ENCODE measurements around the gene KCNH1. TPM values are rescaled to one million over a fixed set of nuclear protein-coding genes. Genes with fewer than 3 reads are reported as not detected.

Gene KCNH1
- total RNA-seq, 1 experiment from 2014 or later, result not detected

GRCh38 chr1:210677533-210677932 lies 456.4 kb downstream of the KCNH1 start:
- ChIA-PET CTCF (no interaction called here), RAD21 (ENCODE audit: low non-redundant PET in 1 of 2, low total read pairs in 2 of 2, uncharacterized antibody in 2 of 2, unreplicated experiment in 2 of 2) (no interaction called here), POLR2A (no interaction called here)
- no peaks in the 10 kb centered on the region for H3K79me2 ChIP-seq (ENCODE audit: insufficient read depth, low read length)
- H2AFZ ChIP-seq (ENCODE audit: low read depth, low read length, poor library complexity, severe bottlenecking), result no peak overlapping the region
- H3K4me1 ChIP-seq (ENCODE audit: control insufficient read depth in 1 of 2, insufficient read depth in 2 of 2, low read length in 2 of 2), result no peaks in the 10 kb centered on the region
- DNase-seq (ENCODE audit: low read depth, low spot score) (no peak), ATAC-seq (no peak)
- no peaks in the 10 kb centered on the region for H4K20me1 ChIP-seq (ENCODE audit: insufficient read depth)
- intact Hi-C loops (cut with micrococcal nuclease), result no loop called here
- no TSS peak for BruUV-seq (replicated peaks)
- H3K9me3 ChIP-seq (ENCODE audit: control insufficient read depth in 1 of 2, insufficient read depth in 1 of 2, low read depth in 1 of 2, low read length in 2 of 2), result no peaks in the 10 kb centered on the region
- H3K9me2 ChIP-seq (ENCODE audit: insufficient read depth), result no peaks in the 10 kb centered on the region
- H3K27ac ChIP-seq (ENCODE audit: low read depth, low read length), result no peak overlapping the region
- no peak overlapping the region for H3K9ac ChIP-seq (ENCODE audit: low read length)
- no peak for TF ChIP-seq ZNF274 (IDR thresholded peaks at IDR 0.05; ENCODE audit: low read depth, low read length)
- no peak overlapping the region for H3K4me3 ChIP-seq (replicated peaks in 1 of 2; ENCODE audit: low read depth in 1 of 2, low read length in 2 of 2)
- H3K4me2 ChIP-seq (ENCODE audit: low read length), result no peak overlapping the region
- H3K36me3 ChIP-seq (ENCODE audit: control insufficient read depth in 1 of 2, insufficient read depth in 2 of 2, low read length in 2 of 2), result no peaks in the 10 kb centered on the region
- no peaks in the 10 kb centered on the region for H3K27me3 ChIP-seq (ENCODE audit: insufficient read depth, low read length)

DNA sequence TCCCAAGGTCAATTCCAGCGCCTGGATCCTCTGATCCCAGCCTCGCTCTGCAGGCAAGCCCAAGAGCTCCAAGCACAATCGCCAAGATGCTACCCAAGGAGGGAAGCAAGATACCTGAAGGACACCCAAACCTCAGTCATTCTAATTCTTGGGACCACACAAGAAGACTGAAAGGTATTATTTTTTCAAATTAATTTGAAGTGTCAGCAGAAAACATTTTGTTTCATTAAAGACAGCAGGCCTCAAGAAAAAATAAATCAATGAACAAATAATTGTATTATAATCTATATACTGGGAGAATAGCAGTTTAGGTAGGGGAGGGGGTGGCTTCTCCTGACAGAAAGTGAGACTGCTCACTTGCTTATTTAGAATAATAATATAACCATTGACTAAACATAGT lies 457.4 kb downstream of the KCNH1 start:
- no peaks in the 10 kb centered on the region for H3K9me3 ChIP-seq (ENCODE audit: control insufficient read depth in 1 of 2, insufficient read depth in 1 of 2, low read depth in 1 of 2, low read length in 2 of 2)
- H3K4me1 ChIP-seq (ENCODE audit: control insufficient read depth in 1 of 2, insufficient read depth in 2 of 2, low read length in 2 of 2), result no peaks in the 10 kb centered on the region
- H2AFZ ChIP-seq (ENCODE audit: low read depth, low read length, poor library complexity, severe bottlenecking), result no peak overlapping the region
- CTCF ChIA-PET, result no interaction called here
- H3K79me2 ChIP-seq (ENCODE audit: insufficient read depth, low read length), result no peaks in the 10 kb centered on the region
- BruUV-seq (replicated peaks), result no TSS peak
- no peak overlapping the region for H3K27ac ChIP-seq (ENCODE audit: low read depth, low read length)
- POLR2A ChIA-PET, result no interaction called here
- RAD21 ChIA-PET (ENCODE audit: low non-redundant PET in 1 of 2, low total read pairs in 2 of 2, uncharacterized antibody in 2 of 2, unreplicated experiment in 2 of 2), result no interaction called here
- H3K9me2 ChIP-seq (ENCODE audit: insufficient read depth), result no peaks in the 10 kb centered on the region
- H3K4me3 ChIP-seq (replicated peaks in 1 of 2; ENCODE audit: low read depth in 1 of 2, low read length in 2 of 2), result no peak overlapping the region
- no peak for DNase-seq (ENCODE audit: low read depth, low spot score)
- TF ChIP-seq FOSL1 (IDR thresholded peaks at IDR 0.05; ENCODE audit: low read depth) (no peak), YY1 (IDR thresholded peaks at IDR 0.05; ENCODE audit: extremely low read depth, insufficient replicate concordance, low read depth, low read length) (no peak), EGR1 (IDR thresholded peaks at IDR 0.05; ENCODE audit: low read depth) (no peak), RAD21 (IDR thresholded peaks at IDR 0.05; ENCODE audit: low read depth) (no peak), SRF (IDR thresholded peaks at IDR 0.05; ENCODE audit: low read depth) (no peak), POLR2A (IDR thresholded peaks at IDR 0.05; ENCODE audit: borderline replicate concordance, extremely low read depth, insufficient read depth, insufficient read length) (no peak), ZFX (IDR thresholded peaks at IDR 0.05) (no peak), CEBPB (IDR thresholded peaks at IDR 0.05; ENCODE audit: low read depth) (no peak), POLR2AphosphoS5 (IDR thresholded peaks at IDR 0.05; ENCODE audit: low read depth, low read length) (no peak), MAX (IDR thresholded peaks at IDR 0.05) (no peak), CBX3 (IDR thresholded peaks at IDR 0.05; ENCODE audit: low read depth) (no peak), ZNF274 (IDR thresholded peaks at IDR 0.05; ENCODE audit: low read depth, low read length) (no peak), TCF7L2 (IDR thresholded peaks at IDR 0.05; ENCODE audit: borderline replicate concordance, extremely low read depth, insufficient read depth, insufficient read length) (no peak), ZBTB33 (IDR thresholded peaks at IDR 0.05; ENCODE audit: extremely low read depth, insufficient replicate concordance, low read length) (no peak)
- TF ChIP-seq, protein P1, sequence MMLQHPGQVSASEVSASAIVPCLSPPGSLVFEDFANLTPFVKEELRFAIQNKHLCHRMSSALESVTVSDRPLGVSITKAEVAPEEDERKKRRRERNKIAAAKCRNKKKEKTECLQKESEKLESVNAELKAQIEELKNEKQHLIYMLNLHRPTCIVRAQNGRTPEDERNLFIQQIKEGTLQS (IDR thresholded peaks at IDR 0.05), result no peak
- TF ChIP-seq, protein P2, sequence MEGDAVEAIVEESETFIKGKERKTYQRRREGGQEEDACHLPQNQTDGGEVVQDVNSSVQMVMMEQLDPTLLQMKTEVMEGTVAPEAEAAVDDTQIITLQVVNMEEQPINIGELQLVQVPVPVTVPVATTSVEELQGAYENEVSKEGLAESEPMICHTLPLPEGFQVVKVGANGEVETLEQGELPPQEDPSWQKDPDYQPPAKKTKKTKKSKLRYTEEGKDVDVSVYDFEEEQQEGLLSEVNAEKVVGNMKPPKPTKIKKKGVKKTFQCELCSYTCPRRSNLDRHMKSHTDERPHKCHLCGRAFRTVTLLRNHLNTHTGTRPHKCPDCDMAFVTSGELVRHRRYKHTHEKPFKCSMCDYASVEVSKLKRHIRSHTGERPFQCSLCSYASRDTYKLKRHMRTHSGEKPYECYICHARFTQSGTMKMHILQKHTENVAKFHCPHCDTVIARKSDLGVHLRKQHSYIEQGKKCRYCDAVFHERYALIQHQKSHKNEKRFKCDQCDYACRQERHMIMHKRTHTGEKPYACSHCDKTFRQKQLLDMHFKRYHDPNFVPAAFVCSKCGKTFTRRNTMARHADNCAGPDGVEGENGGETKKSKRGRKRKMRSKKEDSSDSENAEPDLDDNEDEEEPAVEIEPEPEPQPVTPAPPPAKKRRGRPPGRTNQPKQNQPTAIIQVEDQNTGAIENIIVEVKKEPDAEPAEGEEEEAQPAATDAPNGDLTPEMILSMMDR (IDR thresholded peaks at IDR 0.05 in 2 of 3, conservative IDR thresholded peaks at IDR 0.05 in 1 of 3; ENCODE audit: borderline replicate concordance in 1 of 3, insufficient read depth in 1 of 3, low read depth in 2 of 3, low read length in 2 of 3), result no peak
- no peak overlapping the region for H3K4me2 ChIP-seq (ENCODE audit: low read length)
- no peak for ATAC-seq
- no peak overlapping the region for H3K9ac ChIP-seq (ENCODE audit: low read length)
- intact Hi-C loops (cut with micrococcal nuclease), result no loop called here
- no peaks in the 10 kb centered on the region for H4K20me1 ChIP-seq (ENCODE audit: insufficient read depth)
- H3K27me3 ChIP-seq (ENCODE audit: insufficient read depth, low read length), result no peaks in the 10 kb centered on the region
- no peaks in the 10 kb centered on the region for H3K36me3 ChIP-seq (ENCODE audit: control insufficient read depth in 1 of 2, insufficient read depth in 2 of 2, low read length in 2 of 2)

All from HCT116 (cell line).